ENCODE data around the gene GAS2. TPM values are rescaled to one million over a fixed set of nuclear protein-coding genes. Genes with fewer than 3 reads are reported as not detected.

GAS2 gene
- polyA plus RNA-seq, 2 of the 4 experiments (the other 2 are of a cell fraction), result 0.84 to 1.0 TPM

DNA sequence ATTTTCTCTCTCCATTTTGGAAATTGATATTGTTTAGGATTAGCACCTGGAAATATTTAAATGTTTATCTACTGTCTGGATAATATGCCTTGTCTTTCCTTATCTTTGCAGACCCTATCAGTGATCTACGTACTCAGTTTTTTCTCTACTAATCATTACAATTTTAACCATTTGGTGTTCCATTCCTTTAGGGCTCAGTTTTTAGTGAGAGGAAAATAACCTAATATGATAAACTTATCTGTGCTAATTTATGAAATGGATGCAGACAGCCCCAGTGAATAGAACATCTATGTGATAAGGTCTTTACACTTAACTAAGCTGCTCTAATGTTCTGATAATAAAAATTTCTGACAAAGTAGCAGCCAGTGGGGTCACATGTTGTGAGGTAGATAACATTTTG, 94.7 kb downstream of the GAS2 start:
- H3K4me3 ChIP-seq, result no peak overlapping the region
- TF ChIP-seq, protein P1, sequence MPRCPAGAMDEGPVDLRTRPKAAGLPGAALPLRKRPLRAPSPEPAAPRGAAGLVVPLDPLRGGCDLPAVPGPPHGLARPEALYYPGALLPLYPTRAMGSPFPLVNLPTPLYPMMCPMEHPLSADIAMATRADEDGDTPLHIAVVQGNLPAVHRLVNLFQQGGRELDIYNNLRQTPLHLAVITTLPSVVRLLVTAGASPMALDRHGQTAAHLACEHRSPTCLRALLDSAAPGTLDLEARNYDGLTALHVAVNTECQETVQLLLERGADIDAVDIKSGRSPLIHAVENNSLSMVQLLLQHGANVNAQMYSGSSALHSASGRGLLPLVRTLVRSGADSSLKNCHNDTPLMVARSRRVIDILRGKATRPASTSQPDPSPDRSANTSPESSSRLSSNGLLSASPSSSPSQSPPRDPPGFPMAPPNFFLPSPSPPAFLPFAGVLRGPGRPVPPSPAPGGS (IDR thresholded peaks at IDR 0.05), result no peak
- no peak for TF ChIP-seq FOSL2 (IDR thresholded peaks at IDR 0.05)
- no peak for TF ChIP-seq FOSL2 (CRISPR knock-in tag; IDR thresholded peaks at IDR 0.05)
- TF ChIP-seq, protein P2, sequence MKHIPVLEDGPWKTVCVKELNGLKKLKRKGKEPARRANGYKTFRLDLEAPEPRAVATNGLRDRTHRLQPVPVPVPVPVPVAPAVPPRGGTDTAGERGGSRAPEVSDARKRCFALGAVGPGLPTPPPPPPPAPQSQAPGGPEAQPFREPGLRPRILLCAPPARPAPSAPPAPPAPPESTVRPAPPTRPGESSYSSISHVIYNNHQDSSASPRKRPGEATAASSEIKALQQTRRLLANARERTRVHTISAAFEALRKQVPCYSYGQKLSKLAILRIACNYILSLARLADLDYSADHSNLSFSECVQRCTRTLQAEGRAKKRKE (CRISPR knock-in tag; IDR thresholded peaks at IDR 0.05; ENCODE audit: low read depth), result no peak
- no peak for TF ChIP-seq CHD2 (IDR thresholded peaks at IDR 0.05; ENCODE audit: low read length, partially characterized antibody)
- no peak overlapping the region for H3K27ac ChIP-seq
- H3K4me2 ChIP-seq, result no peak overlapping the region
- ChIA-PET CTCF (interaction anchor here (1.7 kb wide), 1 partner anchor 26 kb away, joined by 5 read pairs; no protein-coding TSS in a partner anchor), POLR2A (no interaction called here)
- no peak for DNase-seq (ENCODE audit: low read depth in 1 of 2, low spot score in 1 of 2)
- no peak for ATAC-seq
- no peaks in the 10 kb centered on the region for H3K9me3 ChIP-seq
- H3K4me1 ChIP-seq, result no peaks in the 10 kb centered on the region
- WGBS (ENCODE audit: missing lambda C conversion rate), result 23% methylated on average over 1 of the region's 1 CpG
- no peak for FAIRE-seq

DNA sequence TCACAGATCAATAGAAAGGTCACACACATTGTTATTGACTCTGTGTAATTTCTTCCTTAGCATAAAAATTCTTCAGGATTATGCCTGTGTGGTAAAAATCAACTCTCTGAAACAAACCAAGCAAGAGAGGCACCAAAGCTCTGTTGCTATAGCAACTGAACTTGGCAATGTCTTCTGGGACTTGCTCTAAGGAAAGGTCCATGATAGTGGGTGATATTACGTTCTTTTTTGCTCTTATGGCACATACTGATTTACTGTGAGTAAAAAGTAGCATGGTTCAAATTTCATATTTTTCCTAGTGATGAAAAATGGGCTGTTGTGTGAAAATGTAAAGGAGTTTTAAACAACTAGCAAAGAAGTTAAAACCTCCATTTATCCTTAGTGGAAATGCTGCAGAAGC, 96.8 kb downstream of the GAS2 start:
- H3K4me1 ChIP-seq, result no peaks in the 10 kb centered on the region
- ChIA-PET POLR2A (no interaction called here), CTCF (no interaction called here)
- no peak overlapping the region for H3K4me3 ChIP-seq
- H3K4me2 ChIP-seq, result no peak overlapping the region
- no peak overlapping the region for H3K27ac ChIP-seq
- DNase-seq (ENCODE audit: low read depth in 1 of 2, low spot score in 1 of 2) (no peak), FAIRE-seq (no peak), ATAC-seq (no peak)
- no peak for TF ChIP-seq RFX5 (IDR thresholded peaks at IDR 0.05)
- TF ChIP-seq, protein P2 (CRISPR knock-in tag; IDR thresholded peaks at IDR 0.05; ENCODE audit: low read depth), result no peak
- TF ChIP-seq POLR2A (IDR thresholded peaks at IDR 0.05; ENCODE audit: low read length), result no peak
- TF ChIP-seq EHF (CRISPR knock-in tag; IDR thresholded peaks at IDR 0.05), result no peak
- no peak for TF ChIP-seq FOSL2 (IDR thresholded peaks at IDR 0.05)
- TF ChIP-seq FOSL2 (CRISPR knock-in tag; IDR thresholded peaks at IDR 0.05), result no peak
- TF ChIP-seq EHMT2 (IDR thresholded peaks at IDR 0.05; ENCODE audit: low read depth), result no peak
- TF ChIP-seq, protein P3, sequence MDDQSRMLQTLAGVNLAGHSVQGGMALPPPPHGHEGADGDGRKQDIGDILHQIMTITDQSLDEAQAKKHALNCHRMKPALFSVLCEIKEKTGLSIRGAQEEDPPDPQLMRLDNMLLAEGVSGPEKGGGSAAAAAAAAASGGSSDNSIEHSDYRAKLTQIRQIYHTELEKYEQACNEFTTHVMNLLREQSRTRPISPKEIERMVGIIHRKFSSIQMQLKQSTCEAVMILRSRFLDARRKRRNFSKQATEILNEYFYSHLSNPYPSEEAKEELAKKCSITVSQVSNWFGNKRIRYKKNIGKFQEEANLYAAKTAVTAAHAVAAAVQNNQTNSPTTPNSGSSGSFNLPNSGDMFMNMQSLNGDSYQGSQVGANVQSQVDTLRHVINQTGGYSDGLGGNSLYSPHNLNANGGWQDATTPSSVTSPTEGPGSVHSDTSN (IDR thresholded peaks at IDR 0.05), result no peak
- no peak for TF ChIP-seq RCOR1 (IDR thresholded peaks at IDR 0.05; ENCODE audit: low read depth, low read length)
- no peak for TF ChIP-seq HOXA7 (CRISPR knock-in tag; IDR thresholded peaks at IDR 0.05)
- no peak for TF ChIP-seq NFE2L2 (conservative IDR thresholded peaks at IDR 0.05; ENCODE audit: low read length)
- TF ChIP-seq, protein P4, sequence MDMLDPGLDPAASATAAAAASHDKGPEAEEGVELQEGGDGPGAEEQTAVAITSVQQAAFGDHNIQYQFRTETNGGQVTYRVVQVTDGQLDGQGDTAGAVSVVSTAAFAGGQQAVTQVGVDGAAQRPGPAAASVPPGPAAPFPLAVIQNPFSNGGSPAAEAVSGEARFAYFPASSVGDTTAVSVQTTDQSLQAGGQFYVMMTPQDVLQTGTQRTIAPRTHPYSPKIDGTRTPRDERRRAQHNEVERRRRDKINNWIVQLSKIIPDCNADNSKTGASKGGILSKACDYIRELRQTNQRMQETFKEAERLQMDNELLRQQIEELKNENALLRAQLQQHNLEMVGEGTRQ (IDR thresholded peaks at IDR 0.05), result no peak
- TF ChIP-seq HDAC2 (IDR thresholded peaks at IDR 0.05), result no peak
- TF ChIP-seq CHD4 (IDR thresholded peaks at IDR 0.05; ENCODE audit: borderline replicate concordance), result no peak
- no peak for TF ChIP-seq SMC3 (IDR thresholded peaks at IDR 0.05)
- no peak for TF ChIP-seq MAFK (IDR thresholded peaks at IDR 0.05; ENCODE audit: partially characterized antibody)
- TF ChIP-seq RNF2 (IDR thresholded peaks at IDR 0.05; ENCODE audit: borderline replicate concordance, low read depth), result no peak
- TF ChIP-seq, protein P5, sequence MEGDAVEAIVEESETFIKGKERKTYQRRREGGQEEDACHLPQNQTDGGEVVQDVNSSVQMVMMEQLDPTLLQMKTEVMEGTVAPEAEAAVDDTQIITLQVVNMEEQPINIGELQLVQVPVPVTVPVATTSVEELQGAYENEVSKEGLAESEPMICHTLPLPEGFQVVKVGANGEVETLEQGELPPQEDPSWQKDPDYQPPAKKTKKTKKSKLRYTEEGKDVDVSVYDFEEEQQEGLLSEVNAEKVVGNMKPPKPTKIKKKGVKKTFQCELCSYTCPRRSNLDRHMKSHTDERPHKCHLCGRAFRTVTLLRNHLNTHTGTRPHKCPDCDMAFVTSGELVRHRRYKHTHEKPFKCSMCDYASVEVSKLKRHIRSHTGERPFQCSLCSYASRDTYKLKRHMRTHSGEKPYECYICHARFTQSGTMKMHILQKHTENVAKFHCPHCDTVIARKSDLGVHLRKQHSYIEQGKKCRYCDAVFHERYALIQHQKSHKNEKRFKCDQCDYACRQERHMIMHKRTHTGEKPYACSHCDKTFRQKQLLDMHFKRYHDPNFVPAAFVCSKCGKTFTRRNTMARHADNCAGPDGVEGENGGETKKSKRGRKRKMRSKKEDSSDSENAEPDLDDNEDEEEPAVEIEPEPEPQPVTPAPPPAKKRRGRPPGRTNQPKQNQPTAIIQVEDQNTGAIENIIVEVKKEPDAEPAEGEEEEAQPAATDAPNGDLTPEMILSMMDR (IDR thresholded peaks at IDR 0.05), result no peak
- TF ChIP-seq HEYL (CRISPR knock-in tag; IDR thresholded peaks at IDR 0.05), result no peak
- no peak for TF ChIP-seq SREBF2 (IDR thresholded peaks at IDR 0.05)
- H3K9me3 ChIP-seq, result no peaks in the 10 kb centered on the region
- WGBS (ENCODE audit: missing lambda C conversion rate), result 6% methylated on average over 1 of the region's 1 CpG

All from A549 (cell line).